Measurements from ENCODE around the gene SNRPA. TPM values are rescaled to one million over a fixed set of nuclear protein-coding genes. Genes with fewer than 3 reads are reported as not detected.
A peak's percentile ranks its signal among the peaks of the same experiment; 100 is the strongest.
"Not testable (repeated sequence)": the region's sequence is repeated elsewhere in the genome, so short reads cannot be mapped to it uniquely, and the experiment has no call there.

The SNRPA gene
- total RNA-seq, 2 experiments from 2014 or later, result 149 to 182 TPM

DNA sequence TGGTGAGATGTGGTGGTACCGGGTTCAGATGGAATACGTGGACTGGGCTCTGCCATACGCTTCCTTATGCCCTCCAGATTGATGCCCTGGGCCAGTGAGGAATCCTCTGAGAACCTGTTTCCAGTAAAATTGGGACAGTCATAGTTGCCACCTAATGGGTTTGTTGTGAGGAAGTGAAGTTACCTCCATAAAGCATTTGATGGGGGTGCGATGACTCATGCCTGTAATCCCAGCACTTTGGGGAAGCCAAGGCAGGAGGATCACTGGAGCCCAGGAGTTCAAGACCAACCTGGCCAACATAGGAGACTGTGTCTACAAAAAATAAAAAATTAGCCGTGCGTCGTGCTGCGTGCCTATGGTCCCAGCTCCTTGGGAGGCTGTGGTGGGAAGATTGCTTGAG is 4.8 kb downstream of the SNRPA start:
- Mint-ChIP-seq H3K27ac (peak overlapping the region; percentile 67), H3K36me3 (ENCODE audit: low read depth) (peaks cover 71% of the 10 kb centered on the region), H3K9me3 (no peaks in the 10 kb centered on the region), H3K4me3 (peak overlapping the region; percentile 6), H3K4me1 (peaks cover 51% of the 10 kb centered on the region), H3K27me3 (no peaks in the 10 kb centered on the region)
- ChIA-PET CTCF (interaction anchor here (0.8 to 5.0 kb wide), 4 partner anchors 8 to 54 kb away, joined by 3 to 25 read pairs (median 3); partner anchors contain the start of gene RAB4B), POLR2A (no interaction called here)
- DNase-seq, result no peak

DNA sequence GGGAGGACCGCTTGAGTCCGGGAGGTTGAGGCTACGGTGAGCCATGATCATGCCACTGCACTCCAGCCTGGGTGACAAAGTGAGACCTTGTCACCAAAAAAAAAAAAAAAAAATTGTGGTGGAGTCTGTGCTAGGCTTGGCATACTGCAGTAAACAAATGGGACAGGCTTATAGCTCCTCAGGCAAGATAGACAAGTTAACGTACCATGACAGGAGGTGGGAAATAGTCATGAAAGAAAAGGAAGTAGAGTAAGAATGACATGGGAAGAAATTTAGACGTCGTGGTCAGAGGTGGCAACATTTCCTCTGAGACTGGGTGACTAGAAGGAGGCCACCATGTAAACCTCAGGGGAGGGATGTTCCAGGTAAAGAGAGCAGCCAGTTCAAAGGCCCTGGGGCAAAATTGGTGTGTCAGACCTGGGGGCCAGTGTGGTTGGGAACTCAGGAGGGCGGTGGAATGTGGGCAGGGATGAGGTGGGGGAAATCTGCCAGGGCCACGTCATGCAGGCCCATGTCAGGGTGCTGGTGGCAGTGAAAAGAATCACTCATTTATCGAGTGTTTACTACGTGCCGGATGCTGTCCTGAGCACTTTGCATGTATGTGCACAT is 5.6 kb downstream of the SNRPA start:
- Mint-ChIP-seq H3K27me3 (no peaks in the 10 kb centered on the region), H3K4me3 (no peak overlapping the region), H3K4me1 (peaks cover 51% of the 10 kb centered on the region), H3K9me3 (no peaks in the 10 kb centered on the region), H3K27ac (no peak overlapping the region), H3K36me3 (ENCODE audit: low read depth) (peaks cover 70% of the 10 kb centered on the region)
- ChIA-PET CTCF (interaction anchor here (0.6 to 5.0 kb wide), 4 partner anchors 9 to 1684 kb away, joined by 3 to 25 read pairs (median 6); partner anchors contain the start of gene RAB4B), POLR2A (no interaction called here)
- no peak for DNase-seq

DNA sequence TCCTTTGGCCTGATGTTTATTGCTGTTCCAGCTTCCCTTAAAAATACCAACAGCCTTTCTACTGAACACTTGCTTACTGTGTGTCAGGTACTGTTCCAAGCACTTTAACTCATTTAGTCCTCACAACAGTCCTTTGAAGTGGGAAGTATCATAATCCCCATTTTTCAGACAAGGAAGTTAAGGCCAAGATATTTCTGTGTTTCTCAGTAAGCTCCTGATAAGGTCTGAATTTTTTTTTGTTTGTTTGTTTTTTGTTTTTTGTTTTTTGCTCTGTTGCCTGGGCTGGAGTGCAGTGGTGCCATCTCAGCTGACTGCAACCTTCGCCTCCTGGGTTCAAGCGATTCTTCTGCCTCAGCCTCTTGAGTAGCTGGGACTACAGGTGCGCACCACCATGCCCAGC is 7.5 kb downstream of the SNRPA start:
- DNase-seq, result no peak
- H3K9me3 Mint-ChIP-seq, result no peaks in the 10 kb centered on the region
- CTCF ChIA-PET, result interaction anchor here (0.9 to 5.0 kb wide), 3 partner anchors 9 to 19 kb away, joined by 3 to 25 read pairs (median 5); partner anchors contain the start of genes ACTMAP and RAB4B
- H3K4me1 Mint-ChIP-seq, result peaks cover 53% of the 10 kb centered on the region
- POLR2A ChIA-PET, result no interaction called here
- H3K27ac Mint-ChIP-seq, result no peak overlapping the region
- H3K4me3 Mint-ChIP-seq, result no peak overlapping the region
- H3K27me3 Mint-ChIP-seq, result no peaks in the 10 kb centered on the region
- H3K36me3 Mint-ChIP-seq (ENCODE audit: low read depth), result peaks cover 72% of the 10 kb centered on the region

- Mint-ChIP-seq H3K4me1 (peaks cover 58% of the 10 kb centered on the region), H3K36me3 (ENCODE audit: low read depth) (peaks cover 78% of the 10 kb centered on the region), H3K27ac (no peak overlapping the region), H3K9me3 (no peaks in the 10 kb centered on the region), H3K27me3 (no peaks in the 10 kb centered on the region), H3K4me3 (no peak overlapping the region)
- CTCF ChIA-PET, result interaction anchor here (1.2 to 5.0 kb wide), 2 partner anchors 10 to 18 kb away, joined by 3 to 25 read pairs; partner anchors contain the start of gene RAB4B
- POLR2A ChIA-PET, result no interaction called here
- DNase-seq, result no peak
Measured at GRCh38 chr19:40759352-40759751, 8.3 kb downstream of the SNRPA start.

- CTCF ChIA-PET, result interaction anchor here (1.1 kb wide), 1 partner anchor 13 kb away, joined by 3 read pairs; the partner anchor contains the start of gene ACTMAP
- POLR2A ChIA-PET, result no interaction called here
- DNase-seq, result no peak
Measured at GRCh38 chr19:40762754-40763470, 11.9 kb downstream of the SNRPA start.

GRCh38 chr19:40763526-40763925 is 12.5 kb downstream of the SNRPA start:
- Mint-ChIP-seq H3K9me3 (no peaks in the 10 kb centered on the region), H3K36me3 (ENCODE audit: low read depth) (peaks cover 67% of the 10 kb centered on the region), H3K4me3 (no peak overlapping the region), H3K27me3 (no peaks in the 10 kb centered on the region), H3K27ac (no peak overlapping the region), H3K4me1 (peaks cover 42% of the 10 kb centered on the region)
- CTCF ChIA-PET, result interaction anchor here (1.1 kb wide), 1 partner anchor 14 kb away, joined by 3 read pairs; the partner anchor contains the start of gene ACTMAP
- POLR2A ChIA-PET, result no interaction called here
- DNase-seq, result no peak

More at GRCh38 chr19:40762754-40763470, 11.9 kb downstream of the SNRPA start:
- H3K27me3 Mint-ChIP-seq, result no peaks in the 10 kb centered on the region
- no peaks in the 10 kb centered on the region for H3K9me3 Mint-ChIP-seq
- H3K4me3 Mint-ChIP-seq, result no peak overlapping the region
- H3K36me3 Mint-ChIP-seq (ENCODE audit: low read depth), result peaks cover 71% of the 10 kb centered on the region
- no peak overlapping the region for H3K27ac Mint-ChIP-seq
- peaks cover 46% of the 10 kb centered on the region for H3K4me1 Mint-ChIP-seq

GRCh38 chr19:40763963-40764362 is 13.0 kb downstream of the SNRPA start:
- H3K9me3 Mint-ChIP-seq, result no peaks in the 10 kb centered on the region
- ChIA-PET POLR2A (no interaction called here), CTCF (interaction anchor here (1.1 kb wide), 1 partner anchor 14 kb away, joined by 3 read pairs; the partner anchor contains the start of gene ACTMAP)
- no peaks in the 10 kb centered on the region for H3K27me3 Mint-ChIP-seq
- no peak overlapping the region for H3K27ac Mint-ChIP-seq
- H3K36me3 Mint-ChIP-seq (ENCODE audit: low read depth), result peaks cover 69% of the 10 kb centered on the region
- peaks cover 42% of the 10 kb centered on the region for H3K4me1 Mint-ChIP-seq
- DNase-seq, result no peak
- no peak overlapping the region for H3K4me3 Mint-ChIP-seq

GRCh38 chr19:40766385-40766784 is 15.4 kb downstream of the SNRPA start:
- H3K4me1 Mint-ChIP-seq, result peaks cover 46% of the 10 kb centered on the region

DNA sequence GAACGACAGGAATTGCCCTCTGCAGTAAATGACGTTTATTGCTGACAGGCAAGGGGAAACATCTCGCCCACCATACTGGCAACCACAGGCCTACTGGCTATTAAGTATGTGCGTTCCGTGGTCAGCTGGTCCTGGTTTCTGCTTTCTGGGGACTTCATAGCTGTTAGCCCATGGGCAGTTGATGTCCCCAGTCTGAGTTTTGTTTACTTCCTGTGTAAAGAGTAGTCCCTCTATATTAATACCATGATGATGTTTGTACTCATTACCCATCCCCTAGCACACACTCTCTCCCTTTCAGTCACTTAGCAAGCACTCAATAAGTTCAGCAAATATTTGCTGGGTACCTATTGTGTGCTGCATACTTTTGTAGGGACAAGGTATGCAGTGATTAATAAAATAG is 17.9 kb downstream of the SNRPA start:
- H3K36me3 Mint-ChIP-seq (ENCODE audit: low read depth), result peaks cover 45% of the 10 kb centered on the region
- CTCF ChIA-PET, result interaction anchor here (1.4 to 1.5 kb wide), 2 partner anchors 9 to 11 kb away, joined by 3 to 5 read pairs; no protein-coding TSS in a partner anchor
- no peak for DNase-seq
- H3K4me3 Mint-ChIP-seq, result no peak overlapping the region
- H3K9me3 Mint-ChIP-seq, result peaks cover 8% of the 10 kb centered on the region
- no peaks in the 10 kb centered on the region for H3K27me3 Mint-ChIP-seq
- peaks cover 32% of the 10 kb centered on the region for H3K4me1 Mint-ChIP-seq
- POLR2A ChIA-PET, result no interaction called here
- H3K27ac Mint-ChIP-seq, result no peak overlapping the region

More at GRCh38 chr19:40766385-40766784, 15.4 kb downstream of the SNRPA start:
- H3K27ac Mint-ChIP-seq, DNase-seq, H3K9me3 Mint-ChIP-seq, H3K27me3 Mint-ChIP-seq, H3K4me3 Mint-ChIP-seq, POLR2A ChIA-PET: not testable (repeated sequence)
- CTCF ChIA-PET, result interaction anchor here (0.5 to 2.2 kb wide), 3 partner anchors 10 to 16 kb away, joined by 3 to 5 read pairs (median 4); partner anchors contain the start of gene RAB4B
- peaks cover 64% of the 10 kb centered on the region for H3K36me3 Mint-ChIP-seq (ENCODE audit: low read depth)

- not testable (repeated sequence) for H3K9me3 Mint-ChIP-seq, H3K27me3 Mint-ChIP-seq, H3K4me3 Mint-ChIP-seq, H3K27ac Mint-ChIP-seq
- peak; percentile 26 for DNase-seq
- ChIA-PET POLR2A (interaction anchor here (0.6 kb wide), 1 partner anchor 18 kb away, joined by 11 read pairs; no protein-coding TSS in a partner anchor), CTCF (interaction anchor here (1.3 kb wide), 1 partner anchor 27 kb away, joined by 3 read pairs; no protein-coding TSS in a partner anchor)
- Mint-ChIP-seq H3K36me3 (ENCODE audit: low read depth) (peaks cover 27% of the 10 kb centered on the region), H3K4me1 (peaks cover 16% of the 10 kb centered on the region)
Measured at GRCh38 chr19:40771101-40771862, 20.3 kb downstream of the SNRPA start.

GRCh38 chr19:40774916-40775631 is 24.1 kb downstream of the SNRPA start, which contains the start of gene MIA:
Gene MIA (plus strand): TSS chr19:40775521. CDS start chr19:40775543, 22 bp downstream.
- H3K27me3 Mint-ChIP-seq, result no peaks in the 10 kb centered on the region
- CTCF ChIA-PET, result no interaction called here
- peaks cover 41% of the 10 kb centered on the region for H3K4me1 Mint-ChIP-seq
- POLR2A ChIA-PET, result no interaction called here
- no peak within 1 kb of the TSS for H3K4me3 Mint-ChIP-seq
- peaks cover 25% of the 10 kb centered on the region for H3K36me3 Mint-ChIP-seq (ENCODE audit: low read depth)
- no peak for DNase-seq
- H3K27ac Mint-ChIP-seq, result peak within 1 kb of the TSS; percentile 68
- peaks cover 8% of the 10 kb centered on the region for H3K9me3 Mint-ChIP-seq

- Mint-ChIP-seq H3K27me3 (no peaks in the 10 kb centered on the region), H3K4me3 (no peak overlapping the region), H3K36me3 (ENCODE audit: low read depth) (peaks cover 27% of the 10 kb centered on the region), H3K9me3 (peaks cover 8% of the 10 kb centered on the region), H3K27ac (peak overlapping the region; percentile 68), H3K4me1 (peaks cover 43% of the 10 kb centered on the region)
- no peak for DNase-seq
- ChIA-PET POLR2A (no interaction called here), CTCF (interaction anchor here (1.0 kb wide), 1 partner anchor 354 kb away, joined by 3 read pairs; no protein-coding TSS in a partner anchor)
Measured at GRCh38 chr19:40775632-40776022, 24.6 kb downstream of the SNRPA start.
